ENCODE results near the gene TNXB. TPM values are rescaled to one million over a fixed set of nuclear protein-coding genes. Genes with fewer than 3 reads are reported as not detected.
"Not testable (repeated sequence)": the region's sequence is repeated elsewhere in the genome, so short reads cannot be mapped to it uniquely, and the experiment has no call there.

TNXB gene
- total and polyA plus RNA-seq, 5 donors from 2014 or later, result 0.15 to 11.2 (median 0.46) TPM; not detected in 2

- not testable (repeated sequence) for H3K36me3 ChIP-seq (ENCODE audit: control insufficient read depth, insufficient read depth, low read length); H3K27me3 Mint-ChIP-seq; ATAC-seq (ENCODE audit: low read depth in 2 of 2); H3K4me1 Mint-ChIP-seq; H3K4me3 ChIP-seq (ENCODE audit: low read depth, low read length); H3K27ac Mint-ChIP-seq; H3K36me3 Mint-ChIP-seq; DNase-seq; H3K9me3 Mint-ChIP-seq; H3K9me3 ChIP-seq (ENCODE audit: control insufficient read depth in 2 of 2, low read length in 2 of 2); H3K4me1 ChIP-seq (ENCODE audit: control insufficient read depth, insufficient read depth, low read length, poor library complexity, severe bottlenecking); H3K27me3 ChIP-seq (ENCODE audit: control insufficient read depth, insufficient read depth, low read length); H3K27ac ChIP-seq (ENCODE audit: insufficient read depth, low read length, poor library complexity, severe bottlenecking); H3K4me3 Mint-ChIP-seq
These were observed 53.4 kb downstream of the TNXB start for GRCh38 chr6:32055756-32056155.

GRCh38 chr6:32053314-32053713 is 55.8 kb downstream of the TNXB start:
- H3K27me3 ChIP-seq (ENCODE audit: control insufficient read depth, insufficient read depth, low read length); H3K9me3 ChIP-seq (ENCODE audit: control insufficient read depth in 2 of 2, low read length in 2 of 2); H3K27me3 Mint-ChIP-seq; H3K4me3 Mint-ChIP-seq; ATAC-seq (ENCODE audit: low read depth in 2 of 2); H3K4me1 Mint-ChIP-seq; H3K36me3 Mint-ChIP-seq; DNase-seq; H3K9me3 Mint-ChIP-seq; H3K4me3 ChIP-seq (ENCODE audit: low read depth, low read length); H3K36me3 ChIP-seq (ENCODE audit: control insufficient read depth, insufficient read depth, low read length); H3K27ac ChIP-seq (ENCODE audit: insufficient read depth, low read length, poor library complexity, severe bottlenecking); H3K27ac Mint-ChIP-seq; H3K4me1 ChIP-seq (ENCODE audit: control insufficient read depth, insufficient read depth, low read length, poor library complexity, severe bottlenecking): not testable (repeated sequence)

GRCh38 chr6:32052626-32053025 is 56.5 kb downstream of the TNXB start:
- H3K4me3 ChIP-seq (ENCODE audit: low read depth, low read length); H3K4me1 Mint-ChIP-seq; H3K36me3 Mint-ChIP-seq; H3K27ac ChIP-seq (ENCODE audit: insufficient read depth, low read length, poor library complexity, severe bottlenecking); H3K27me3 Mint-ChIP-seq; H3K27ac Mint-ChIP-seq; ATAC-seq (ENCODE audit: low read depth in 2 of 2); H3K27me3 ChIP-seq (ENCODE audit: control insufficient read depth, insufficient read depth, low read length); H3K4me3 Mint-ChIP-seq; H3K9me3 Mint-ChIP-seq; H3K9me3 ChIP-seq (ENCODE audit: control insufficient read depth in 2 of 2, low read length in 2 of 2); H3K4me1 ChIP-seq (ENCODE audit: control insufficient read depth, insufficient read depth, low read length, poor library complexity, severe bottlenecking); DNase-seq; H3K36me3 ChIP-seq (ENCODE audit: control insufficient read depth, insufficient read depth, low read length): not testable (repeated sequence)

GRCh38 chr6:32050562-32050961 is 58.6 kb downstream of the TNXB start:
- no peak for ATAC-seq (ENCODE audit: low read depth in 2 of 2)
- Mint-ChIP-seq H3K27me3 (peaks cover 4% of the 10 kb centered on the region), H3K4me1 (peaks cover 0 to 7% (median 0%) of the 10 kb centered on the region in 4 donors), H3K4me3 (no peak overlapping the region), H3K9me3 (no peaks in the 10 kb centered on the region), H3K36me3 (no peaks in the 10 kb centered on the region), H3K27ac (peak overlapping the region in 2 of 3 donors; percentile 48 to 63)
- Histone ChIP-seq H3K36me3 (ENCODE audit: control insufficient read depth, insufficient read depth, low read length) (no peaks in the 10 kb centered on the region), H3K4me1 (ENCODE audit: control insufficient read depth, insufficient read depth, low read length, poor library complexity, severe bottlenecking) (peaks cover 6% of the 10 kb centered on the region), H3K4me3 (ENCODE audit: low read depth, low read length) (no peak overlapping the region), H3K9me3 (ENCODE audit: control insufficient read depth in 2 of 2, low read length in 2 of 2) (no peaks in the 10 kb centered on the region), H3K27ac (ENCODE audit: insufficient read depth, low read length, poor library complexity, severe bottlenecking) (no peak overlapping the region), H3K27me3 (ENCODE audit: control insufficient read depth, insufficient read depth, low read length) (no peaks in the 10 kb centered on the region)
- DNase-seq, result no peak

- H3K36me3 ChIP-seq (ENCODE audit: control insufficient read depth, insufficient read depth, low read length); H3K4me1 Mint-ChIP-seq; H3K27me3 Mint-ChIP-seq; H3K27ac Mint-ChIP-seq; H3K4me3 ChIP-seq (ENCODE audit: low read depth, low read length); H3K9me3 ChIP-seq (ENCODE audit: control insufficient read depth in 2 of 2, low read length in 2 of 2); ATAC-seq (ENCODE audit: low read depth in 2 of 2); H3K36me3 Mint-ChIP-seq; H3K9me3 Mint-ChIP-seq; DNase-seq; H3K4me1 ChIP-seq (ENCODE audit: control insufficient read depth, insufficient read depth, low read length, poor library complexity, severe bottlenecking); H3K4me3 Mint-ChIP-seq; H3K27me3 ChIP-seq (ENCODE audit: control insufficient read depth, insufficient read depth, low read length); H3K27ac ChIP-seq (ENCODE audit: insufficient read depth, low read length, poor library complexity, severe bottlenecking): not testable (repeated sequence)
These were observed 59.4 kb downstream of the TNXB start for GRCh38 chr6:32049736-32050135.

GRCh38 chr6:32049149-32049548 is 60.0 kb downstream of the TNXB start:
- H3K4me1 Mint-ChIP-seq; H3K36me3 ChIP-seq (ENCODE audit: control insufficient read depth, insufficient read depth, low read length); H3K36me3 Mint-ChIP-seq; H3K9me3 ChIP-seq (ENCODE audit: control insufficient read depth in 2 of 2, low read length in 2 of 2); H3K27me3 ChIP-seq (ENCODE audit: control insufficient read depth, insufficient read depth, low read length); H3K9me3 Mint-ChIP-seq; ATAC-seq (ENCODE audit: low read depth in 2 of 2); H3K27ac ChIP-seq (ENCODE audit: insufficient read depth, low read length, poor library complexity, severe bottlenecking); DNase-seq; H3K4me3 Mint-ChIP-seq; H3K4me3 ChIP-seq (ENCODE audit: low read depth, low read length); H3K27me3 Mint-ChIP-seq; H3K4me1 ChIP-seq (ENCODE audit: control insufficient read depth, insufficient read depth, low read length, poor library complexity, severe bottlenecking): not testable (repeated sequence)
- peak overlapping the region in 1 of 3 donors; percentile 46 for H3K27ac Mint-ChIP-seq

- peaks cover 6% of the 10 kb centered on the region for H3K4me1 ChIP-seq (ENCODE audit: control insufficient read depth, insufficient read depth, low read length, poor library complexity, severe bottlenecking)
- Mint-ChIP-seq H3K27me3 (peaks cover 4% of the 10 kb centered on the region), H3K27ac (no peak overlapping the region), H3K4me1 (peaks cover 0 to 7% (median 0%) of the 10 kb centered on the region in 4 donors), H3K36me3 (no peaks in the 10 kb centered on the region), H3K4me3 (no peak overlapping the region), H3K9me3 (no peaks in the 10 kb centered on the region)
- no peaks in the 10 kb centered on the region for H3K9me3 ChIP-seq (ENCODE audit: control insufficient read depth in 2 of 2, low read length in 2 of 2)
- no peak overlapping the region for H3K4me3 ChIP-seq (ENCODE audit: low read depth, low read length)
- ATAC-seq (ENCODE audit: low read depth in 2 of 2) (peak; percentile 40 to 48), DNase-seq (peak; percentile 28 to 55 (median 49))
- H3K27ac ChIP-seq (ENCODE audit: insufficient read depth, low read length, poor library complexity, severe bottlenecking), result no peak overlapping the region
- H3K27me3 ChIP-seq (ENCODE audit: control insufficient read depth, insufficient read depth, low read length), result no peaks in the 10 kb centered on the region
- H3K36me3 ChIP-seq (ENCODE audit: control insufficient read depth, insufficient read depth, low read length), result no peaks in the 10 kb centered on the region
These were observed 61.0 kb downstream of the TNXB start for GRCh38 chr6:32047855-32048766.

- no peak overlapping the region for H3K27ac Mint-ChIP-seq
- peaks cover 4% of the 10 kb centered on the region for H3K27me3 Mint-ChIP-seq
- ATAC-seq (ENCODE audit: low read depth in 2 of 2) (no peak), DNase-seq (no peak)
- H3K4me3 ChIP-seq (ENCODE audit: low read depth, low read length), result no peak overlapping the region
- H3K4me3 Mint-ChIP-seq, result no peak overlapping the region
- H3K4me1 ChIP-seq (ENCODE audit: control insufficient read depth, insufficient read depth, low read length, poor library complexity, severe bottlenecking), result peaks cover 6% of the 10 kb centered on the region
- H3K9me3 Mint-ChIP-seq, result no peaks in the 10 kb centered on the region
- H3K9me3 ChIP-seq (ENCODE audit: control insufficient read depth in 2 of 2, low read length in 2 of 2), result no peaks in the 10 kb centered on the region
- H3K36me3 ChIP-seq (ENCODE audit: control insufficient read depth, insufficient read depth, low read length), result no peaks in the 10 kb centered on the region
- no peaks in the 10 kb centered on the region for H3K36me3 Mint-ChIP-seq
- no peaks in the 10 kb centered on the region for H3K27me3 ChIP-seq (ENCODE audit: control insufficient read depth, insufficient read depth, low read length)
- no peak overlapping the region for H3K27ac ChIP-seq (ENCODE audit: insufficient read depth, low read length, poor library complexity, severe bottlenecking)
- peaks cover 0 to 7% (median 0%) of the 10 kb centered on the region in 4 donors for H3K4me1 Mint-ChIP-seq
These were observed 61.6 kb downstream of the TNXB start for GRCh38 chr6:32047539-32047854.
